GM12892 (cell line): ENCODE results near the gene ANKMY1.

Experiments used
- POLR2A ChIP-seq: IDR thresholded peaks from 2 replicates; pipeline ENCODE4 v1.6.1; 2011; ENCODE audit warnings: low read depth, low read length, control low read depth
- POLR2AphosphoS5 ChIP-seq: IDR thresholded peaks from 2 replicates; pipeline ENCODE4 v1.6.1; 2011; ENCODE audit warnings: low read depth, low read length, control low read depth
- TAF1 ChIP-seq: IDR thresholded peaks from 2 replicates; pipeline ENCODE4 v1.6.1; 2011; ENCODE audit warnings: low read depth, mild to moderate bottlenecking, control low read depth, low read length, borderline replicate concordance

DNA sequence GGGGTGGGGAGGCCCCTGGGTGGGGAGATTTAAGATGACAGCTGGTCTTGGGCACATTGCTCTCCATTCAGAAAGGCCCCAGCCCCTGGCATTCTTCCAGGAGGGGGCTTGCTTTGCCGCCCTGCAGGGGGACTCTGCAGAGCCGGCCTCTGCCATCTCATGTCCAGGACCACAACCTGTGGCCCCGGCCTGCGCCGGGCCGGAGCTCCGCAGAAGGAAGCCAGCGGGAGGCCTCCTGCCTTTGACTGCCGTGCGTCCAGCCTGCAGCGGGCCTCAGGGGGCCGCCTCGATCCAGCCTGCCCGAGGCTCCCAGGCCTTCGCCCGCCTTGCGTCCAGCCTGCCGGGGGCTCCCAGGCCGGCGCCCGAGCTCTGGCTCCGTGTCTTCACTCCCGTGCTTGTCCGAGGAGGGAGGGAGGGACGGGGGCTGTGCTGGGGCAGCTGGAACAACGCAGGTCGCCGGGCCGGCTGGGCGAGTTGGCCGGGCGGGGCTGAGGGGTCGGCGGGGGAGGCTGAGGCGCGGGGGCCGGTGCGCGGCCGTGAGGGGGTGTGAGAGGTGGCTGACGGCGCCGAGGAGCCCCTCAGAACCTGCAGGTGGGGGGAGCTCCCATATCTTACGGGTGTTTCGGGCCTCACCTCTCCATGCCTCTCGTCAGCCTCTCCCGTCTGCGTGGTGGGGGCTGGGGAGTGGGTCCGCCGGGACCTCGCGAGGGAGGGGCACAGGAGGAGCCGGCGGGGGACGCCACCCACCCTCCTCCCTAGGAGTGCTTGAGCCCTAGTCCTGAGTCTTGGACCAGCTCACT lies 101.9 kb downstream of the ANKMY1 start:
- no peak for TF ChIP-seq POLR2A
- no peak for TF ChIP-seq POLR2AphosphoS5
- no peak for TF ChIP-seq TAF1
